Neural progenitor cell (in vitro differentiated cells): Measurements from ENCODE around the gene ARFGAP1.

Source experiments
- CTCF ChIP-seq: fragments of 200-600 bp; sonication (generic); IDR thresholded peaks from 2 replicates; pipeline ENCODE4 v1.5.1; 2017; ENCODE audit warnings: antibody characterized with exemption, mild to moderate bottlenecking
- EZH2 ChIP-seq: fragments of 200-600 bp; sonication (generic); IDR thresholded peaks from 2 replicates; pipeline ENCODE4 v1.6.1; 2017; ENCODE audit warnings: antibody characterized with exemption, mild to moderate bottlenecking, moderate library complexity
- EZH2phosphoT487 ChIP-seq: fragments of 200-600 bp; sonication (generic); IDR thresholded peaks from 2 replicates; pipeline ENCODE4 v1.6.1; 2017; ENCODE audit warnings: antibody characterized with exemption

DNA sequence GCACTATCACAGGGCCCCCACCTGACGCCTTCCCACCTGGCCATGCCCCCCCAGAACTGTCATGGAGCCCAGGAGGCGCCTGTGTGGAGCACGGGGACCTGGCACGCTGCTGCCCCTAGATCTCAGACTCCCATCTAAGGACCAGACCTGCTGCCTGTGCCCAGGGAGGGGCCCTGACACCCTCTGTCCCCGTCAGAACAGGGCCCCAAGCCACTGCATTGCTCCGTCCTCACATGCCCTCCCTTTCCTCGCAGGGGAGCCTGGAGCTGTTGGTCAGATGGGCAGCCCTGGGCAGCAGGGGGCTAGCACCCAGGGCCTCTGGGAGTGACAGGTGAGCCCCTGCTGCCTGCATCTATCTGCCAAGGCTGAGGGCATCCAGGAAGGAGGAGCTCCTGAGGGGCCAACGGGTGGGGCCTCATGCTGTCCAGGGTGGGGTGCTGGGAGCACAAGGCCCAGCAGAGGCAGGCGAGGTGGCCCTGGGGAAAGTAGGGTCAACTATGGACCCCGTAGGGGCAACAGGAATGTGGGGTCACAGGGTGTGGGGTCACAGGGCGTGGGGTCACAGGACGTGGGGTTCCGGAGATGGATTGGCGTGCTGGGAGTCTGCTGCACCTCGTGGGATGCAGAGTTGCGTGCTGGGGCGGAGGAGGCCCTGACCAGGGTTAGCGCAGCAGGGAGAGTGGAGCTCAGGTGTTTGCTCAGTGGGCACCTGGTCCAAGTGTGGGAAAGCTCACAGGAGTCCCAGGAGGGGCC is 56.9 kb downstream of the ARFGAP1 start:
- TF ChIP-seq CTCF (no peak), EZH2 (no peak), EZH2phosphoT487 (no peak)
